Measurements from ENCODE around the gene SMPD3.
A peak's percentile ranks its signal among the peaks of the same experiment; 100 is the strongest.

SMPD3 gene

GRCh38 chr16:68369168-68369567 lies 79.1 kb downstream of the SMPD3 start:
- TF ChIP-seq CTCF (IDR thresholded peaks at IDR 0.05; ENCODE audit: low read depth, low read length), result no peak
- DNase-seq (ENCODE audit: low read depth in 2 of 2), result no peak
- no peak overlapping the region for H3K4me3 ChIP-seq (replicated peaks in 1 of 2; ENCODE audit: low read depth in 2 of 2, low read length in 2 of 2)

GRCh38 chr16:68368301-68368888 lies 79.9 kb downstream of the SMPD3 start:
- no peak overlapping the region for H3K4me3 ChIP-seq (replicated peaks in 1 of 2; ENCODE audit: low read depth in 2 of 2, low read length in 2 of 2)
- no peak for DNase-seq (ENCODE audit: low read depth in 2 of 2)
- no peak for TF ChIP-seq CTCF (IDR thresholded peaks at IDR 0.05; ENCODE audit: low read depth, low read length)

- TF ChIP-seq CTCF (IDR thresholded peaks at IDR 0.05; ENCODE audit: low read depth, low read length), result no peak
- DNase-seq (ENCODE audit: low read depth in 2 of 2), result no peak
- no peak overlapping the region for H3K4me3 ChIP-seq (replicated peaks in 1 of 2; ENCODE audit: low read depth in 2 of 2, low read length in 2 of 2)
These were observed 80.4 kb downstream of the SMPD3 start for GRCh38 chr16:68367891-68368290.

- TF ChIP-seq CTCF (IDR thresholded peaks at IDR 0.05; ENCODE audit: low read depth, low read length), result no peak
- DNase-seq (ENCODE audit: low read depth in 2 of 2), result no peak
- H3K4me3 ChIP-seq (replicated peaks in 1 of 2; ENCODE audit: low read depth in 2 of 2, low read length in 2 of 2), result no peak overlapping the region
These were observed 80.9 kb downstream of the SMPD3 start for GRCh38 chr16:68367440-68367839.

DNA sequence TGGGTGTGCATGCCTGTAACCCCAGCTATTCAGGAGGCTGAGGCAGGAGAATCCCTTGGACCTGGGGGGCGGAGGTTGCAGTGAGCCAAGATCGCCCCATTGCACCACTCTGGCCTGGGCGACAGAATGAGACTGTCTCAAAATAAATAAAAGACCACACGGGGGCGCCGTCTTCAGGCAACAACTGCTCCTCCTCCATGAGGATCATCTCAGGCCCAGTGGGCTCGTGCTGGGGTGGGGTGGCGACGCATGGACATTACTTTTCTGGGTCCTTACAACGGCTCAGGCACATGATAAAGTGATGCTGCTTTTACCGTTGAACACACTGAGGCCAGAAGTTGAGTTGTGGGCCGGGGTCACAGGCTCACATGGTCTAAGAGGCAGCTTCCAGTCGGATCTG lies 81.3 kb downstream of the SMPD3 start:
- peak; percentile 38 for TF ChIP-seq CTCF (IDR thresholded peaks at IDR 0.05; ENCODE audit: low read depth, low read length)
- H3K4me3 ChIP-seq (replicated peaks in 1 of 2; ENCODE audit: low read depth in 2 of 2, low read length in 2 of 2), result no peak overlapping the region
- DNase-seq (ENCODE audit: low read depth in 2 of 2), result peak; percentile 41 to 53

GRCh38 chr16:68366062-68366461 lies 82.2 kb downstream of the SMPD3 start:
- no peak overlapping the region for H3K4me3 ChIP-seq (replicated peaks in 1 of 2; ENCODE audit: low read depth in 2 of 2, low read length in 2 of 2)
- DNase-seq (ENCODE audit: low read depth in 2 of 2), result no peak
- TF ChIP-seq CTCF (IDR thresholded peaks at IDR 0.05; ENCODE audit: low read depth, low read length), result no peak
